DND-41 (cell line): ENCODE data around the gene MRPL33.

Source experiments
- ATAC-seq: fragments of 200-7000 bp; cut with Tn5 transposase; 3 replicates; pipeline ENCODE4 v1.9.1; 2021; ENCODE audit warnings: low read depth; ENCODE audit not compliant: insufficient read depth
- DNase-seq: peaks from one replicate; pipeline ENCODE4 v3.0.0-alpha.2; 2020
- H2AFZ ChIP-seq: 2 replicates; pipeline ENCODE4 v1.6.0; 2012; ENCODE audit warnings: low read depth, low read length
- H3K27ac ChIP-seq: 2 replicates; pipeline ENCODE4 v1.5.1; 2012; ENCODE audit warnings: low read length, inconsistent platforms
- H3K27me3 ChIP-seq: fragments of 200-600 bp; sonication (generic); 2 replicates; pipeline ENCODE4 v1.6.0; 2012; ENCODE audit warnings: low read length, mild to moderate bottlenecking, inconsistent platforms; ENCODE audit not compliant: insufficient read depth, poor library complexity
- H3K36me3 ChIP-seq: 2 replicates; pipeline ENCODE4 v1.5.1; 2012; ENCODE audit warnings: low read length, inconsistent platforms; ENCODE audit not compliant: insufficient read depth
- H3K4me1 ChIP-seq: 2 replicates; pipeline ENCODE4 v1.5.1; 2012; ENCODE audit warnings: mild to moderate bottlenecking, low read length; ENCODE audit not compliant: insufficient read depth
- H3K4me2 ChIP-seq: 2 replicates; pipeline ENCODE4 v1.6.0; 2012; ENCODE audit warnings: mild to moderate bottlenecking, moderate library complexity, low read length, inconsistent platforms; ENCODE audit not compliant: insufficient read depth
- H3K4me3 ChIP-seq, 2 experiments: fragments of 200-600 bp in 1 of 2; shearing (Covaris generic) in 1 of 2; 2 replicates each; pipeline ENCODE4 v1.5.1; 2012 to 2016; ENCODE audit warnings: inconsistent platforms in 2 of 2, low read length in 2 of 2, mild to moderate bottlenecking in 2 of 2, low read depth in 1 of 2, moderate library complexity in 1 of 2
- H3K79me2 ChIP-seq: 2 replicates; pipeline ENCODE4 v1.6.0; 2012; ENCODE audit warnings: low read length, inconsistent platforms; ENCODE audit not compliant: insufficient read depth
- H3K9ac ChIP-seq: 2 replicates; pipeline ENCODE4 v1.6.0; 2012; ENCODE audit warnings: low read depth, mild to moderate bottlenecking, inconsistent platforms, low read length, moderate library complexity
- H3K9me3 ChIP-seq: 2 replicates; pipeline ENCODE4 v1.5.1; 2012; ENCODE audit warnings: low read length, moderate library complexity, mild to moderate bottlenecking, inconsistent platforms; ENCODE audit not compliant: insufficient read depth, severe bottlenecking
- H4K20me1 ChIP-seq: 2 replicates; pipeline ENCODE4 v1.6.0; 2012; ENCODE audit warnings: low read length; ENCODE audit not compliant: insufficient read depth
- CTCF ChIP-seq: IDR thresholded peaks from 2 replicates; pipeline ENCODE4 v1.5.1; 2012; ENCODE audit warnings: borderline replicate concordance, low read length, moderate library complexity, mild to moderate bottlenecking; ENCODE audit not compliant: poor library complexity, severe bottlenecking; ENCODE audit errors: extremely low read depth
- EZH2 ChIP-seq: IDR thresholded peaks from 3 replicates; pipeline ENCODE4 v1.6.1; 2012; ENCODE audit warnings: borderline replicate concordance, low read depth, mild to moderate bottlenecking, moderate library complexity, low read length, inconsistent platforms; ENCODE audit not compliant: severe bottlenecking

MRPL33 gene

GRCh38 chr2:27728081-27728858, 43.2 kb upstream of the MRPL33 start:
- Histone ChIP-seq H3K9me3 (no peaks in the 10 kb centered on the region), H3K79me2 (no peaks in the 10 kb centered on the region), H3K36me3 (no peaks in the 10 kb centered on the region), H3K4me2 (no peak overlapping the region), H3K4me1 (no peaks in the 10 kb centered on the region), H3K4me3 (no peak overlapping the region), H3K27me3 (no peaks in the 10 kb centered on the region), H3K9ac (no peak overlapping the region), H3K27ac (no peak overlapping the region), H2AFZ (no peak overlapping the region), H4K20me1 (no peaks in the 10 kb centered on the region)
- no peak for TF ChIP-seq CTCF
- ATAC-seq (no peak), DNase-seq (no peak)

GRCh38 chr2:27729198-27729597, 42.3 kb upstream of the MRPL33 start:
- TF ChIP-seq EZH2 (no peak), CTCF (no peak)
- H3K4me3 ChIP-seq, result no peak overlapping the region
- H3K27ac ChIP-seq, result no peak overlapping the region
- H3K36me3 ChIP-seq, result no peaks in the 10 kb centered on the region
- no peaks in the 10 kb centered on the region for H3K27me3 ChIP-seq
- no peak overlapping the region for H3K4me2 ChIP-seq
- no peaks in the 10 kb centered on the region for H3K79me2 ChIP-seq
- ATAC-seq (no peak), DNase-seq (no peak)
- H3K9me3 ChIP-seq, result no peaks in the 10 kb centered on the region
- no peaks in the 10 kb centered on the region for H3K4me1 ChIP-seq
- no peaks in the 10 kb centered on the region for H4K20me1 ChIP-seq
- H3K9ac ChIP-seq, result no peak overlapping the region
- no peak overlapping the region for H2AFZ ChIP-seq

GRCh38 chr2:27729614-27730013, 41.9 kb upstream of the MRPL33 start:
- DNase-seq (no peak), ATAC-seq (no peak)

More at GRCh38 chr2:27729614-27730013, 41.9 kb upstream of the MRPL33 start:
- H3K4me2 ChIP-seq, result no peak overlapping the region
- H3K9ac ChIP-seq, result no peak overlapping the region
- no peak overlapping the region for H3K27ac ChIP-seq
- no peaks in the 10 kb centered on the region for H3K27me3 ChIP-seq
- H3K79me2 ChIP-seq, result no peaks in the 10 kb centered on the region
- no peaks in the 10 kb centered on the region for H3K36me3 ChIP-seq
- H2AFZ ChIP-seq, result no peak overlapping the region
- no peaks in the 10 kb centered on the region for H4K20me1 ChIP-seq
- H3K9me3 ChIP-seq, result no peaks in the 10 kb centered on the region
- no peaks in the 10 kb centered on the region for H3K4me1 ChIP-seq
- H3K4me3 ChIP-seq, result no peak overlapping the region
- TF ChIP-seq EZH2 (no peak), CTCF (no peak)
